Measurements from ENCODE around the gene POFUT1. TPM values are rescaled to one million over a fixed set of nuclear protein-coding genes. Genes with fewer than 3 reads are reported as not detected.
"Not testable (repeated sequence)": the region's sequence is repeated elsewhere in the genome, so short reads cannot be mapped to it uniquely, and the experiment has no call there.

The POFUT1 gene
- total RNA-seq, 3 donors from 2014 or later (not counting 1 experiment from before 2014, with no cell fraction given) = 9.7 to 14.5 (median 13.2) TPM

- Histone ChIP-seq H3K4me1 (ENCODE audit: control insufficient read depth, insufficient read depth, low read length) (no peaks in the 10 kb centered on the region), H3K27ac (ENCODE audit: low read length) (no peak overlapping the region), H3K9me3 (ENCODE audit: control insufficient read depth, insufficient read depth, low read length) (no peaks in the 10 kb centered on the region), H3K36me3 (ENCODE audit: control insufficient read depth, insufficient read depth, low read length) (peaks cover 14% of the 10 kb centered on the region), H3K4me3 (ENCODE audit: low read length) (no peak overlapping the region), H3K27me3 (ENCODE audit: control insufficient read depth, insufficient read depth, low read length) (no peaks in the 10 kb centered on the region)
- Mint-ChIP-seq H3K36me3 (no peaks in the 10 kb centered on the region), H3K9me3 (no peaks in the 10 kb centered on the region), H3K4me3 (no peak overlapping the region), H3K4me1 (no peaks in the 10 kb centered on the region), H3K27ac (no peak overlapping the region), H3K27me3 (ENCODE audit: low read depth in 2 of 2) (no peaks in the 10 kb centered on the region)
- WGBS (ENCODE audit: insufficient coverage) = 81% methylated on average over 2 of the region's 2 CpGs
- DNase-seq (no peak), ATAC-seq (no peak)
- no peak for TF ChIP-seq CTCF (IDR thresholded peaks at IDR 0.05)
- intact Hi-C loops (cut with micrococcal nuclease) = no loop called here
Observed at GRCh38 chr20:32168184-32168910, 39.3 kb upstream of the POFUT1 start.

DNA sequence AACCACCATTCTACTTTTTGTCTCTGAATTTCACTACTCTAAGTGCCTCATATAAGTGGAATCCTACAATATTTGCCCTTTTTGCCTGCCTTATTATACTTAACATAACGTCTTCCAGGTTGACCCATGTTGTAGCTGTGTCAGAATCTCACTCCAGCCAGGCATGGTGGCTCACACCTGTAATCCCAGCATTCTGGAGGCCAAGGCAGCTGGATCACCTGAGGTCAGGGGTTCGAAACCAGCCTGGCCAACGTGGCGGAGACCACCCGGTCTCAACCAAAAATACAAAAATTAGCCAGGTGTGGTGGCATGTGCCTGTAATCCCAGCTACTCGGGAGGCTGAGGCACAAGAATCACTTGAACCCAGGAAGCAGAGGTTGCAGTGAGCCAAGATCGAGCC is 30.0 kb upstream of the POFUT1 start:
- H3K27me3 ChIP-seq (ENCODE audit: control insufficient read depth, insufficient read depth, low read length); H3K36me3 ChIP-seq (ENCODE audit: control insufficient read depth, insufficient read depth, low read length); H3K4me1 ChIP-seq (ENCODE audit: control insufficient read depth, insufficient read depth, low read length); ATAC-seq; H3K4me1 Mint-ChIP-seq; H3K9me3 ChIP-seq (ENCODE audit: control insufficient read depth, insufficient read depth, low read length); intact Hi-C loops (cut with micrococcal nuclease); H3K4me3 ChIP-seq (ENCODE audit: low read length); H3K27me3 Mint-ChIP-seq (ENCODE audit: low read depth in 2 of 2); H3K9me3 Mint-ChIP-seq; DNase-seq; H3K4me3 Mint-ChIP-seq; H3K27ac ChIP-seq (ENCODE audit: low read length); H3K27ac Mint-ChIP-seq; H3K36me3 Mint-ChIP-seq: not testable (repeated sequence)
- WGBS (ENCODE audit: insufficient coverage) = 95% methylated on average over 7 of the region's 7 CpGs

DNA sequence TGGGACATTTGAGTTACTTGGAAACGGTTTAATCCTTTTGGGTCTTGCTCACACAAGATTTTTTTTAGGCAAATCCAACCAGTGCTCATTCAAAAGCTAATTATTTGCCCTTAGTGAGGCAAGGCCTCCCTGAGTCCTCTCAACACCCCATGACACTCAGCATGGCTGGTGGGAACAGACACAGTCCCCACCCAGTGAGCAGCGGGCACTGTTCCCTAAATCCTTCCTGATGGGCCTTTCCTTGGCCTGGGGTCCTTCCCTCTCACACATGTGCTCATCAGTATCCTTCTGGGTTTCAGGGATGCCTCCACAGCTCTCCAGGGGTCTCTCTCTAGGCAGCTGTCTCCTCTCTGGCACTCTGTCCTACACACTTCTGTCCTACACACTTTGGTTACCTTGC is 28.2 kb upstream of the POFUT1 start:
- Histone ChIP-seq H3K27me3 (ENCODE audit: control insufficient read depth, insufficient read depth, low read length) (no peaks in the 10 kb centered on the region), H3K4me3 (ENCODE audit: low read length) (no peak overlapping the region), H3K9me3 (ENCODE audit: control insufficient read depth, insufficient read depth, low read length) (no peaks in the 10 kb centered on the region), H3K36me3 (ENCODE audit: control insufficient read depth, insufficient read depth, low read length) (no peaks in the 10 kb centered on the region), H3K27ac (ENCODE audit: low read length) (no peak overlapping the region), H3K4me1 (ENCODE audit: control insufficient read depth, insufficient read depth, low read length) (no peaks in the 10 kb centered on the region)
- DNase-seq (no peak), ATAC-seq (no peak)
- no peak for TF ChIP-seq CTCF (IDR thresholded peaks at IDR 0.05)
- no peaks in the 10 kb centered on the region for H3K4me1 Mint-ChIP-seq
- H3K36me3 Mint-ChIP-seq = no peaks in the 10 kb centered on the region
- H3K27ac Mint-ChIP-seq = no peak overlapping the region
- H3K4me3 Mint-ChIP-seq = no peak overlapping the region
- no peaks in the 10 kb centered on the region for H3K9me3 Mint-ChIP-seq
- WGBS (ENCODE audit: insufficient coverage) = 95% methylated on average over 2 of the region's 2 CpGs
- no peaks in the 10 kb centered on the region for H3K27me3 Mint-ChIP-seq (ENCODE audit: low read depth in 2 of 2)
- intact Hi-C loops (cut with micrococcal nuclease) = no loop called here

DNA sequence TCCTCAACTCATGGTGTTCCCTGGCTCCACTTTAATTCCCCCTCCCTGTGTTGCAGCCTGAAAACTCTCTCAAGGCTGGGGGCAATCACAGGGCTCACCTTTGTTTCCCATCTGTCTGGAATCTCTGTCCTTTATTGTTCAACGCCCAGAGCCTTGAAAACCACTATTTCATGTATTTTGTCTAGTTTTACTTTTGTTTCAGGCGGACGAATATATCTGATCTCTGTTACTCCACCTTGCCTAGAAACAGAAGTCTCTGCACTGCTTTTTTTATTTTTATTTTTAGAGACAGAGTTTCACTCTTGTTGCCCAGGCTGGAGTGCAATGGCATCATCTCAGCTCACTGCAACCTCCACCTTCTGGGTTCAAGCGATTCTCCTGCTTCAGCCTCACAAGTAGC is 27.7 kb upstream of the POFUT1 start:
- 93% methylated on average over 4 of the region's 4 CpGs for WGBS (ENCODE audit: insufficient coverage)
- ATAC-seq (no peak), DNase-seq (no peak)
- TF ChIP-seq CTCF (IDR thresholded peaks at IDR 0.05) = no peak
- no peak overlapping the region for H3K4me3 Mint-ChIP-seq
- no peaks in the 10 kb centered on the region for H3K4me1 Mint-ChIP-seq
- Histone ChIP-seq H3K9me3 (ENCODE audit: control insufficient read depth, insufficient read depth, low read length) (no peaks in the 10 kb centered on the region), H3K27ac (ENCODE audit: low read length) (no peak overlapping the region), H3K36me3 (ENCODE audit: control insufficient read depth, insufficient read depth, low read length) (no peaks in the 10 kb centered on the region), H3K27me3 (ENCODE audit: control insufficient read depth, insufficient read depth, low read length) (no peaks in the 10 kb centered on the region), H3K4me3 (ENCODE audit: low read length) (no peak overlapping the region), H3K4me1 (ENCODE audit: control insufficient read depth, insufficient read depth, low read length) (no peaks in the 10 kb centered on the region)
- no peaks in the 10 kb centered on the region for H3K9me3 Mint-ChIP-seq
- intact Hi-C loops (cut with micrococcal nuclease) = no loop called here
- H3K27me3 Mint-ChIP-seq (ENCODE audit: low read depth in 2 of 2) = no peaks in the 10 kb centered on the region
- H3K27ac Mint-ChIP-seq = no peak overlapping the region
- H3K36me3 Mint-ChIP-seq = no peaks in the 10 kb centered on the region
